Measurements from ENCODE around the gene ZNF83. TPM values are rescaled to one million over a fixed set of nuclear protein-coding genes. Genes with fewer than 3 reads are reported as not detected.

ZNF83 gene
- total and polyA plus RNA-seq, 7 donors: 5.8 to 96.7 (median 49.2) TPM

DNA sequence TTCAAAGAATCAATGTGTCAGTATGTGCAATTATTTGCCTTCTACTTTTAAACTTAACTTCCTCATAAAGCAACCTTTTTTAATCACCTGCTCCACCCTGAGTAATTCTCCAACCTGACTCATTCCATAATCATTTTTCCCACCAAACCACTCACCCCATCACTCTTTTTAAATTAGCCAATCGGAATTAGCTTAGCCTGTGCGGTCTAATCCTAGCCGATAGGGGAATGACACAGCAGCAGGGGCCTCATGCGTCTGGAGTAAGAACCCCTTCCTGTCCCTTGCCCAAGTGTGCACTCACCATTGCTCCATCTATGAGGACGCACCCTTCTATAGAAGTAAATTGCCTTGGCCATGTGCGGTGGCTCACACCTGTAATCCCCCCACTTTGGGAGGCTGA lies 27.4 kb upstream of the ZNF83 start:
- Histone ChIP-seq H3K27me3 (no peaks in the 10 kb centered on the region), H3K9me3 (no peaks in the 10 kb centered on the region), H3K27ac (no peak overlapping the region), H3K4me3 (no peak overlapping the region), H3K4me1 (no peaks in the 10 kb centered on the region), H3K36me3 (peaks cover 0 to 2% (median 0%) of the 10 kb centered on the region in 4 donors)
- TF ChIP-seq, protein P1, sequence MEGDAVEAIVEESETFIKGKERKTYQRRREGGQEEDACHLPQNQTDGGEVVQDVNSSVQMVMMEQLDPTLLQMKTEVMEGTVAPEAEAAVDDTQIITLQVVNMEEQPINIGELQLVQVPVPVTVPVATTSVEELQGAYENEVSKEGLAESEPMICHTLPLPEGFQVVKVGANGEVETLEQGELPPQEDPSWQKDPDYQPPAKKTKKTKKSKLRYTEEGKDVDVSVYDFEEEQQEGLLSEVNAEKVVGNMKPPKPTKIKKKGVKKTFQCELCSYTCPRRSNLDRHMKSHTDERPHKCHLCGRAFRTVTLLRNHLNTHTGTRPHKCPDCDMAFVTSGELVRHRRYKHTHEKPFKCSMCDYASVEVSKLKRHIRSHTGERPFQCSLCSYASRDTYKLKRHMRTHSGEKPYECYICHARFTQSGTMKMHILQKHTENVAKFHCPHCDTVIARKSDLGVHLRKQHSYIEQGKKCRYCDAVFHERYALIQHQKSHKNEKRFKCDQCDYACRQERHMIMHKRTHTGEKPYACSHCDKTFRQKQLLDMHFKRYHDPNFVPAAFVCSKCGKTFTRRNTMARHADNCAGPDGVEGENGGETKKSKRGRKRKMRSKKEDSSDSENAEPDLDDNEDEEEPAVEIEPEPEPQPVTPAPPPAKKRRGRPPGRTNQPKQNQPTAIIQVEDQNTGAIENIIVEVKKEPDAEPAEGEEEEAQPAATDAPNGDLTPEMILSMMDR (IDR thresholded peaks at IDR 0.05): no peak
- TF ChIP-seq POLR2AphosphoS5 (IDR thresholded peaks at IDR 0.05): no peak
- no peak for TF ChIP-seq POLR2A (IDR thresholded peaks at IDR 0.05)
- no peak for TF ChIP-seq EP300 (IDR thresholded peaks at IDR 0.05)
- intact Hi-C loops (cut with DNase I): no loop called here
- WGBS, 2 donors: 98% methylated on average over 6 of the region's 6 CpGs
- no peak for DNase-seq

DNA sequence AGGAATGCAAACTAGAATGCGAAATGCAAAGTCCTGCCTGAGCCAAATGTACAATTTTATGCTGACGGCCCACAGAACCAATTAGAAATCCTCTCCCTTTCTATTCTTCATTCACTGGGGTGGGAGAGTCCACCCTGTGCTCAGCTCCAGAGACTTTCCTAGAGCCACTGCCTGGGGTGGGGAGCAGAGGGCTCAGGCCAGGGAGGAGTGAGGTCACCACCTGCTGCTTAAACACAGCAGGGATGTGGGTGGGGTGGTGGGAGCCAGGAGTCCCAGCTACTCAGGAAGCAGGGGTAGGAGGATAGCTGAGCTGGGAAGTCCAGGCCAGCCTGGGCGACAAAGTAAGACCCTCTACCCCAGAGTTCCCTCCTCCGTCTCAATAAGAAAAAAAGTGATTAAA lies 26.9 kb upstream of the ZNF83 start:
- no peaks in the 10 kb centered on the region for H3K4me1 ChIP-seq
- intact Hi-C loops (cut with DNase I): no loop called here
- no peaks in the 10 kb centered on the region for H3K9me3 ChIP-seq
- no peak for TF ChIP-seq POLR2AphosphoS5 (IDR thresholded peaks at IDR 0.05)
- TF ChIP-seq, protein P1 (IDR thresholded peaks at IDR 0.05): no peak
- no peak for TF ChIP-seq EP300 (IDR thresholded peaks at IDR 0.05)
- no peak for TF ChIP-seq POLR2A (IDR thresholded peaks at IDR 0.05)
- H3K27ac ChIP-seq: no peak overlapping the region
- no peak for DNase-seq
- H3K36me3 ChIP-seq: peaks cover 0 to 7% (median 0%) of the 10 kb centered on the region in 4 donors
- no peaks in the 10 kb centered on the region for H3K27me3 ChIP-seq
- H3K4me3 ChIP-seq: no peak overlapping the region
- WGBS, 2 donors: 98% methylated on average over 4 of the region's 4 CpGs

DNA sequence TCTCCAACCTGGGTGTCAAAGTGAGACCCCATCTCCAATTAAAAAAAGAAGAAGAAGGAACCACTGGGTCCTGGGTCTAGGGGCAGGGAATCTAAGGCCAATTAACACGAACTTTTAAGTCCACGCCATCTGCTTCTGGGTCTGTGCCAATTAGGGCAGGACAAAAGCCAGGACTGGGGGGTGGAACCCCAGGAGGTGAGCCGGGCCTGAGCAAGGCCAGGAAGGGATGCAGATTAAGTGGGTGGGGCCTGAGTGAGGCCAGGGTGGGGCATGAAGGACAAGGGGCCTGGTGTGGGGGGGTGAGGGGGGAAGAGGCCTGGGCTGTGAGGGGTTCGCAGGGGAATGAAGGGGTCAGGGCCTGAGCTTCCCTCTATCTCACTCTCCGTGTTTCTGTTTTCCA lies 26.3 kb upstream of the ZNF83 start:
- intact Hi-C loops (cut with DNase I): no loop called here
- no peak overlapping the region for H3K4me3 ChIP-seq
- DNase-seq: no peak
- WGBS, 2 donors: 83 to 89% methylated on average over 5 of the region's 5 CpGs
- H3K4me1 ChIP-seq: no peaks in the 10 kb centered on the region
- H3K36me3 ChIP-seq: peaks cover 0 to 13% (median 0%) of the 10 kb centered on the region in 4 donors
- H3K27ac ChIP-seq: no peak overlapping the region
- no peaks in the 10 kb centered on the region for H3K9me3 ChIP-seq
- H3K27me3 ChIP-seq: no peaks in the 10 kb centered on the region
- TF ChIP-seq POLR2AphosphoS5 (IDR thresholded peaks at IDR 0.05) (no peak), EP300 (IDR thresholded peaks at IDR 0.05) (no peak), POLR2A (IDR thresholded peaks at IDR 0.05) (no peak)
- TF ChIP-seq, protein P1 (IDR thresholded peaks at IDR 0.05): no peak

DNA sequence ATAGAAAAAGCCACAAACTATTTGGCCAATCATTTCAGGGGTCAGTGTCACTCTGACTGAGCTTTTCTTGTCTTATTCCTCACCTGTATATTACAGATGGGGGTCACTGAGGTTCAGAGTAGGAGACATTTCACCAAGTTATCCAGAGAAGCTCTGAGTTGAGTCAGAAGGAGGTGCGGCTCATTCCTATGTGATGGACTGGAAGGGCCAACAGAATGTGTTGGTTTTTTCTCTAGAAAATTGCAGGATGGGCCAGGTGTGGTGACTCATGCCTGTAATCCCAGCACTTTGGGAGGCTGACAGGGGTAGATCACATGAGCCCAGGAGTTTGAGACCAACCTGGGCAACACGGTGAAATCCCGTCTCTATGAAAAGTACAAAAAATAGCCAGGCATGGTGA lies 24.5 kb upstream of the ZNF83 start:
- no peak for DNase-seq
- H3K27ac ChIP-seq: no peak overlapping the region
- intact Hi-C loops (cut with DNase I): no loop called here
- TF ChIP-seq, protein P1 (IDR thresholded peaks at IDR 0.05): no peak
- no peak for TF ChIP-seq POLR2A (IDR thresholded peaks at IDR 0.05)
- TF ChIP-seq EP300 (IDR thresholded peaks at IDR 0.05): no peak
- TF ChIP-seq POLR2AphosphoS5 (IDR thresholded peaks at IDR 0.05): no peak
- no peaks in the 10 kb centered on the region for H3K9me3 ChIP-seq
- H3K27me3 ChIP-seq: no peaks in the 10 kb centered on the region
- 97% methylated on average over 3 of the region's 3 CpGs for WGBS, 2 donors
- no peaks in the 10 kb centered on the region for H3K4me1 ChIP-seq
- peaks cover 0 to 27% (median 4%) of the 10 kb centered on the region in 4 donors for H3K36me3 ChIP-seq
- H3K4me3 ChIP-seq: no peak overlapping the region

DNA sequence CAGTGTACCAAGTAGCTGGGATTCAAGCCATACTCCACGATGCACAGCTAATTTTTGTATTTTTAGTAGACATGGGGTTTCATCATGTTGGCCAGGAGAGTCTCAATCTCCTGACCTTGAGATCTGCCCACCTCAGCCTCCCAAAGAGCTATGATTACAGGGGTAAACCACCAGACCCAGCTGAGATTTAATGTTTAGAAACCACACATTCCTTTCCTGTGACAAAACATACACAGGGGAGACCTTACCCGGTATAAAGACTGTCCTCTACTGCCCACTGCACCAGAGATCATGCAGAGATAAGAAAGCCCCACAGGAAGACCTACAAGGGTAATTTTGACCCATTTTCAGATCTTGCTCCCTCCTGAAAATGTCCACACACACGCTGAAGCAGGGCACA lies 22.8 kb upstream of the ZNF83 start:
- intact Hi-C loops (cut with DNase I): no loop called here
- no peak overlapping the region for H3K27ac ChIP-seq
- H3K9me3 ChIP-seq: no peaks in the 10 kb centered on the region
- no peaks in the 10 kb centered on the region for H3K27me3 ChIP-seq
- peaks cover 0 to 41% (median 4%) of the 10 kb centered on the region in 4 donors for H3K36me3 ChIP-seq
- no peaks in the 10 kb centered on the region for H3K4me1 ChIP-seq
- TF ChIP-seq POLR2AphosphoS5 (IDR thresholded peaks at IDR 0.05) (no peak), EP300 (IDR thresholded peaks at IDR 0.05) (no peak), POLR2A (IDR thresholded peaks at IDR 0.05) (no peak)
- TF ChIP-seq, protein P1 (IDR thresholded peaks at IDR 0.05): no peak
- no peak overlapping the region for H3K4me3 ChIP-seq
- 87% methylated on average over 3 of the region's 3 CpGs for WGBS, 2 donors
- DNase-seq: no peak
